Thoracic aorta (tissue), 2 donors: Measurements from ENCODE around the gene RALA. TPM values are rescaled to one million over a fixed set of nuclear protein-coding genes. Genes with fewer than 3 reads are reported as not detected.

Source experiments
- ATAC-seq: fragments of 150-250 bp; one replicate; pipeline ENCODE4 v1.8.0; 2017; ENCODE audit warnings: low read depth; ENCODE audit not compliant: insufficient number of reproducible peaks, low FRiP score
- DNase-seq: peaks from one replicate; pipeline ENCODE4 v3.0.0-alpha.2; 2020; ENCODE audit warnings: low spot score
- H3K27ac ChIP-seq, 2 donors: fragments of 200-600 bp; sonication (generic); 1 replicate in 1 of 2; 2 replicates in 1 of 2; pipeline ENCODE4 v1.5.1; 2016; ENCODE audit warnings: mild to moderate bottlenecking in 2 of 2, moderate library complexity in 2 of 2
- H3K27me3 ChIP-seq: fragments of 200-600 bp; sonication (generic); replicated peaks from 2 replicates; pipeline ENCODE4 v1.6.0; 2016; ENCODE audit warnings: mild to moderate bottlenecking; ENCODE audit not compliant: insufficient read depth
- H3K36me3 ChIP-seq: fragments of 200-600 bp; sonication (generic); one replicate; pipeline ENCODE4 v1.5.1; 2016
- H3K4me1 ChIP-seq, 2 donors: fragments of 200-600 bp; sonication (generic); 1 replicate in 1 of 2; 2 replicates in 1 of 2; pipeline versions ENCODE4 v1.5.1 to v1.6.0; 2016; ENCODE audit warnings: low read depth in 2 of 2, mild to moderate bottlenecking in 1 of 2; ENCODE audit not compliant: control insufficient read depth in 1 of 2
- H3K4me3 ChIP-seq: fragments of 200-600 bp; sonication (generic); 2 replicates; pipeline ENCODE4 v1.5.1; 2016; ENCODE audit warnings: mild to moderate bottlenecking
- H3K9me3 ChIP-seq: fragments of 200-600 bp; sonication (generic); 2 replicates; pipeline ENCODE4 v1.5.1; 2016
- total RNA-seq, 2 donors: library from RNA; depleted of rRNA; stranded (reverse); fragments of >200 nt; gene quantifications; one replicate each; pipeline versions ENCODE4 v1.1.0 to v1.2.3, GENCODE V29; 2016
- TF ChIP-seq, protein P1 (sequence below): fragments of 200-600 bp; sonication (generic); IDR thresholded peaks from one replicate; pipeline ENCODE4 v1.5.1; 2019; ENCODE audit warnings: antibody characterized with exemption

RALA gene
- total RNA-seq, 2 donors from 2014 or later: 7.3 to 9.8 TPM

DNA sequence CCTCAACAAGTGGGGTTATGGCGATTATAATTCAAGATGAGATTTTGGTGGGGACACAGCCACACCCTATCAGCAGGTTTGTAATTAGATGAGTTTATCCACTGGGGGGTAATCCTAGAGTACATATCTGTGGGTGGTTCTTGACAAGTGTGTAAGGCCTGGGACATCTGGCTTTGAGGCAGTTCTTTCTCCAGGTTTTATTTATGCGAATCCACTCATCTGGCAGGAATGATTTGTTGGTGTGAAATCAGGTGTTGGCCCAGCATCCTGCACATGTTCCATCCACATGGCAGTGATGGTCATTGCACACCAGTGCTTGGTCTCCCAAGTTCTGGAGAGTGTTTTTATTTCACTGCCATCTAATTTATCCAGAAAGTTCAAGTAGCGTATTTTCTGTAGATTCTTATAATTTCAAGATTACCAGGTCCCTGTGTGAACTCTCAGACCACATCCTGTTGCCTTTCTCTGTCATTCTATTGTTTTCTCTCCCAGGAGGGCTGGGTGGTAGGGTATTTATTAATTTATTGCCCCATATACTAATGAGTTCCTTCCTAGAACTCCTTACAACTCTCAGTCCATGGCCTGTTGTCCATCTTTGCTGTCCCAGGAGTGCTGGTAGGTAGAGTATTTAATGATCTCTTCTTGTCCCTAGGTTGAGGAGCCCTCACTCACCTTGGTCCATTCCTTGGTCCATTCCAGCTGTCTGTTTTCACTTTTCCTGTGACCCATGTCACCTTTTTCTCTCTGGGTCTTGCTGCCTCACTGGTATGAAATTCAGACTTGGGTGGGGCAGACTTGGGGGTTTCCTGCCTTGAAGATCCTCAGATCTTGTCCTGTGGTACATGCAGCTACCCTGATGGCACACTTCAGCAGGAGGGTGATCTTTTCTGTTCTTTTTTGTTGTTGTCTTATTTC is 10.4 kb downstream of the RALA start:
- H3K4me3 ChIP-seq: no peak overlapping the region
- H3K27ac ChIP-seq: no peak overlapping the region
- TF ChIP-seq, protein P1, sequence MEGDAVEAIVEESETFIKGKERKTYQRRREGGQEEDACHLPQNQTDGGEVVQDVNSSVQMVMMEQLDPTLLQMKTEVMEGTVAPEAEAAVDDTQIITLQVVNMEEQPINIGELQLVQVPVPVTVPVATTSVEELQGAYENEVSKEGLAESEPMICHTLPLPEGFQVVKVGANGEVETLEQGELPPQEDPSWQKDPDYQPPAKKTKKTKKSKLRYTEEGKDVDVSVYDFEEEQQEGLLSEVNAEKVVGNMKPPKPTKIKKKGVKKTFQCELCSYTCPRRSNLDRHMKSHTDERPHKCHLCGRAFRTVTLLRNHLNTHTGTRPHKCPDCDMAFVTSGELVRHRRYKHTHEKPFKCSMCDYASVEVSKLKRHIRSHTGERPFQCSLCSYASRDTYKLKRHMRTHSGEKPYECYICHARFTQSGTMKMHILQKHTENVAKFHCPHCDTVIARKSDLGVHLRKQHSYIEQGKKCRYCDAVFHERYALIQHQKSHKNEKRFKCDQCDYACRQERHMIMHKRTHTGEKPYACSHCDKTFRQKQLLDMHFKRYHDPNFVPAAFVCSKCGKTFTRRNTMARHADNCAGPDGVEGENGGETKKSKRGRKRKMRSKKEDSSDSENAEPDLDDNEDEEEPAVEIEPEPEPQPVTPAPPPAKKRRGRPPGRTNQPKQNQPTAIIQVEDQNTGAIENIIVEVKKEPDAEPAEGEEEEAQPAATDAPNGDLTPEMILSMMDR: no peak
- H3K27me3 ChIP-seq: no peaks in the 10 kb centered on the region
- DNase-seq (no peak), ATAC-seq (no peak)
- no peaks in the 10 kb centered on the region for H3K4me1 ChIP-seq
- H3K36me3 ChIP-seq: no peaks in the 10 kb centered on the region
- no peaks in the 10 kb centered on the region for H3K9me3 ChIP-seq

DNA sequence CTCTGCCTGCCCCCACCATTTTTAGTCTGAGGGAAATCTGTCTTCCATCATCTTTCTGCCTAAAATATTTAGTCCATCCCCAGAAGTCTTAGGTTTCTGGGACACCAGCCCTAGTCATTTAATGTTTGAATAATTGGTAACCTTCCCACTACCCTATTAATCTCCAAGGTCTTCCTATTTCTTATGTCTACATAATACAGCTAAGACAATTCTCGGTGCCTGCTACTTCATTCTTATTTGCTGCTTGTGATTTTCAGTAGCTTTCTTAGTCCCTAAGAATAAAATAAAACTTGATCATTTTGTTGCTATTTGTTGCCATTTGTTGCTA is 11.1 kb downstream of the RALA start:
- ATAC-seq (no peak), DNase-seq (no peak)
- Histone ChIP-seq H3K36me3 (no peaks in the 10 kb centered on the region), H3K4me1 (no peaks in the 10 kb centered on the region), H3K27ac (no peak overlapping the region), H3K27me3 (no peaks in the 10 kb centered on the region), H3K9me3 (no peaks in the 10 kb centered on the region), H3K4me3 (no peak overlapping the region)
- TF ChIP-seq, protein P1: no peak

DNA sequence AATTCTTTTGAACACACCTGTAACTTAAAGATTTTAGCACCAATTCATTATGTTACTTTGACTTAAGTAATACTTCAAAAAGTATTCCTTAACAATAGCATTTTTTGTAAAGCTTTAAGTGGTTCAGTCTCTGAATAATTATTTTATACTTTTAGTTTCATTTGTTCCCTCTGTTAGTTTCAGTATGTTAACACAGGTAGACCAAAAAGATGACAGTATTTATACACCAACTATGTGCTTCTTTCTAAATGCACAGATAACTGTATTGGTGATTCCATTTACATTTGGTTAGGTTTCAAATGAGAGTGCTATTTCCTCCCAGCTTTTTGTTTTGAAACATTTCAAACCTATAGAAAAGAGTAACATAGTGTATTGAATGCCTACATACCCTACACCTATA is 14.0 kb downstream of the RALA start:
- TF ChIP-seq, protein P1: no peak
- ATAC-seq: no peak
- no peaks in the 10 kb centered on the region for H3K9me3 ChIP-seq
- H3K4me1 ChIP-seq: peaks cover 0 to 3% of the 10 kb centered on the region in 2 donors
- no peaks in the 10 kb centered on the region for H3K27me3 ChIP-seq
- no peak for DNase-seq
- H3K36me3 ChIP-seq: no peaks in the 10 kb centered on the region
- no peak overlapping the region for H3K27ac ChIP-seq
- no peak overlapping the region for H3K4me3 ChIP-seq

DNA sequence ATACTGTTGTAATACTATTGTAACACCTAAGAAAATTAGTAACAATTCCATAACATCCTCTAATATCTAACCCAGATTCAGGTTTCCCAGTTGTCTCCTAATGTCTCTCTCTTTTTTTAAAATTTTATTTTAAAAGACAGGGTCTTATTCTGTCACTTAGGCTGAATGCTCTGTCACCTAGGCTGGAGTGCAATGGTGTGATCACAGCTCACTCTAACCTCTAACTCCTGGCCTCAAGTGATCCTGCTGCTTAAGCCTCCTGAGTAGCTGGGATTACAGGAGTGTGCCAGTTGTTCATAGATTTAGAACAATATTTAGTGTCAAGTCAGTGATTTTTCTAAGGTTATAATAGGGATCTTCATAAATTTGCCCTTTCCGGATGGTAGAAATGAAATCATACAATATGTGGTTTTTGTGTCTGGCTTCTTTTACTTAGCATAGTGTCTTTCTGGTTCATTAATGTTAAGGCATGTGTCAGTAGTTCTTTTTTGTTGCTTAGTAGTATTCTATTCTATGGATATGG is 14.7 kb downstream of the RALA start:
- H3K27me3 ChIP-seq: no peaks in the 10 kb centered on the region
- H3K27ac ChIP-seq: no peak overlapping the region
- H3K4me3 ChIP-seq: no peak overlapping the region
- TF ChIP-seq, protein P1: no peak
- H3K36me3 ChIP-seq: no peaks in the 10 kb centered on the region
- no peaks in the 10 kb centered on the region for H3K9me3 ChIP-seq
- no peak for DNase-seq
- ATAC-seq: no peak
- H3K4me1 ChIP-seq: peaks cover 0 to 3% of the 10 kb centered on the region in 2 donors

DNA sequence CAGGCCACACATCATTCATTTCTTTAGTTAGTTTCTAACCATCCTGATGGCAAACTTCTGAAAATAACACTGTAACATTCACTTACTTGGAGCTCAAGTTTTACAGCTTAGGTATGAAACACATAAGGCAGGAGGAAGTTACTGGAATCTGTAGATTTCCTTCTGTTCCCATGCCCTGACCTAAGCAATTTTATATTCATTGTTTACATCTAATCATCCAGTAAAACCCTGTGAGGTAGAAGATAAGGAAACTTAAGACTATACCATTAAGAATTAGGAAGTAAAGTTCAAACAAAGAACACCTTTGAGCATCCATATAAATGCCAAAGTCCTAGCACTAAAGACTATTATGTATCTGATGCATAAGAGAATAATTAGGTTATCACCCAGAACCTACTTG is 19.5 kb downstream of the RALA start:
- Histone ChIP-seq H3K4me3 (no peak overlapping the region), H3K9me3 (no peaks in the 10 kb centered on the region), H3K27ac (no peak overlapping the region), H3K27me3 (no peaks in the 10 kb centered on the region), H3K36me3 (no peaks in the 10 kb centered on the region), H3K4me1 (peaks cover 4 to 26% of the 10 kb centered on the region in 2 donors)
- DNase-seq (no peak), ATAC-seq (no peak)
- TF ChIP-seq, protein P1: no peak
